ENCODE data around the gene APOD.

The APOD gene

GRCh38 chr3:195577645-195578177, 6.0 kb downstream of the APOD start:
- no peaks in the 10 kb centered on the region for H3K9me3 ChIP-seq (replicated peaks; ENCODE audit: low read length)
- H3K36me3 ChIP-seq (ENCODE audit: insufficient read depth, low read length): no peaks in the 10 kb centered on the region
- no peaks in the 10 kb centered on the region for H3K4me1 ChIP-seq (ENCODE audit: control insufficient read depth, insufficient read depth, low read length)
- no peak overlapping the region for H3K9ac ChIP-seq (ENCODE audit: low read depth, low read length)
- peaks cover 25% of the 10 kb centered on the region for H3K27me3 ChIP-seq (ENCODE audit: control insufficient read depth, insufficient read depth, low read length)
- no peak overlapping the region for H3K4me2 ChIP-seq (ENCODE audit: low read length)
- H3K4me3 ChIP-seq (ENCODE audit: low read length): no peak overlapping the region

GRCh38 chr3:195574497-195575304, 9.0 kb downstream of the APOD start:
- Histone ChIP-seq H3K4me1 (ENCODE audit: control insufficient read depth, insufficient read depth, low read length) (no peaks in the 10 kb centered on the region), H3K36me3 (ENCODE audit: insufficient read depth, low read length) (no peaks in the 10 kb centered on the region), H3K9ac (ENCODE audit: low read depth, low read length) (no peak overlapping the region), H3K27me3 (ENCODE audit: control insufficient read depth, insufficient read depth, low read length) (peaks cover 39% of the 10 kb centered on the region), H3K4me3 (ENCODE audit: low read length) (no peak overlapping the region), H3K9me3 (replicated peaks; ENCODE audit: low read length) (no peaks in the 10 kb centered on the region), H3K4me2 (ENCODE audit: low read length) (no peak overlapping the region)

GRCh38 chr3:195573611-195574496, 9.9 kb downstream of the APOD start:
- Histone ChIP-seq H3K36me3 (ENCODE audit: insufficient read depth, low read length) (no peaks in the 10 kb centered on the region), H3K9ac (ENCODE audit: low read depth, low read length) (no peak overlapping the region), H3K4me2 (ENCODE audit: low read length) (no peak overlapping the region), H3K4me3 (ENCODE audit: low read length) (no peak overlapping the region), H3K4me1 (ENCODE audit: control insufficient read depth, insufficient read depth, low read length) (no peaks in the 10 kb centered on the region), H3K9me3 (replicated peaks; ENCODE audit: low read length) (no peaks in the 10 kb centered on the region), H3K27me3 (ENCODE audit: control insufficient read depth, insufficient read depth, low read length) (peaks cover 37% of the 10 kb centered on the region)

GRCh38 chr3:195571361-195571760, 12.4 kb downstream of the APOD start:
- Histone ChIP-seq H3K27me3 (ENCODE audit: control insufficient read depth, insufficient read depth, low read length) (peaks cover 55% of the 10 kb centered on the region), H3K9me3 (replicated peaks; ENCODE audit: low read length) (no peaks in the 10 kb centered on the region), H3K36me3 (ENCODE audit: insufficient read depth, low read length) (no peaks in the 10 kb centered on the region), H3K4me2 (ENCODE audit: low read length) (no peak overlapping the region), H3K4me1 (ENCODE audit: control insufficient read depth, insufficient read depth, low read length) (no peaks in the 10 kb centered on the region), H3K9ac (ENCODE audit: low read depth, low read length) (no peak overlapping the region), H3K4me3 (ENCODE audit: low read length) (no peak overlapping the region)

- H3K4me3 ChIP-seq (ENCODE audit: low read length): no peak overlapping the region
- H3K36me3 ChIP-seq (ENCODE audit: insufficient read depth, low read length): no peaks in the 10 kb centered on the region
- peaks cover 60% of the 10 kb centered on the region for H3K27me3 ChIP-seq (ENCODE audit: control insufficient read depth, insufficient read depth, low read length)
Observed at GRCh38 chr3:195570912-195571311, 12.8 kb downstream of the APOD start.

GRCh38 chr3:195570344-195570743, 13.4 kb downstream of the APOD start:
- no peak overlapping the region for H3K9ac ChIP-seq (ENCODE audit: low read depth, low read length)
- peaks cover 66% of the 10 kb centered on the region for H3K27me3 ChIP-seq (ENCODE audit: control insufficient read depth, insufficient read depth, low read length)
- H3K4me1 ChIP-seq (ENCODE audit: control insufficient read depth, insufficient read depth, low read length): no peaks in the 10 kb centered on the region
- H3K4me2 ChIP-seq (ENCODE audit: low read length): no peak overlapping the region
- H3K9me3 ChIP-seq (replicated peaks; ENCODE audit: low read length): no peaks in the 10 kb centered on the region
- H3K4me3 ChIP-seq (ENCODE audit: low read length): no peak overlapping the region
- H3K36me3 ChIP-seq (ENCODE audit: insufficient read depth, low read length): no peaks in the 10 kb centered on the region

More at GRCh38 chr3:195570912-195571311, 12.8 kb downstream of the APOD start:
- Histone ChIP-seq H3K9me3 (replicated peaks; ENCODE audit: low read length) (no peaks in the 10 kb centered on the region), H3K4me1 (ENCODE audit: control insufficient read depth, insufficient read depth, low read length) (no peaks in the 10 kb centered on the region), H3K4me2 (ENCODE audit: low read length) (no peak overlapping the region), H3K9ac (ENCODE audit: low read depth, low read length) (no peak overlapping the region)

- H3K9me3 ChIP-seq (replicated peaks; ENCODE audit: low read length): no peaks in the 10 kb centered on the region
- no peaks in the 10 kb centered on the region for H3K4me1 ChIP-seq (ENCODE audit: control insufficient read depth, insufficient read depth, low read length)
- H3K9ac ChIP-seq (ENCODE audit: low read depth, low read length): no peak overlapping the region
- H3K4me3 ChIP-seq (ENCODE audit: low read length): no peak overlapping the region
- H3K36me3 ChIP-seq (ENCODE audit: insufficient read depth, low read length): no peaks in the 10 kb centered on the region
- H3K4me2 ChIP-seq (ENCODE audit: low read length): no peak overlapping the region
- H3K27me3 ChIP-seq (ENCODE audit: control insufficient read depth, insufficient read depth, low read length): peaks cover 68% of the 10 kb centered on the region
Observed at GRCh38 chr3:195568630-195569029, 15.1 kb downstream of the APOD start.

- Histone ChIP-seq H3K9ac (ENCODE audit: low read depth, low read length) (no peak overlapping the region), H3K27me3 (ENCODE audit: control insufficient read depth, insufficient read depth, low read length) (peaks cover 62% of the 10 kb centered on the region), H3K4me1 (ENCODE audit: control insufficient read depth, insufficient read depth, low read length) (no peaks in the 10 kb centered on the region), H3K36me3 (ENCODE audit: insufficient read depth, low read length) (no peaks in the 10 kb centered on the region), H3K4me2 (ENCODE audit: low read length) (no peak overlapping the region), H3K9me3 (replicated peaks; ENCODE audit: low read length) (no peaks in the 10 kb centered on the region), H3K4me3 (ENCODE audit: low read length) (no peak overlapping the region)
Observed at GRCh38 chr3:195566797-195567196, 16.9 kb downstream of the APOD start.

- no peaks in the 10 kb centered on the region for H3K9me3 ChIP-seq (replicated peaks; ENCODE audit: low read length)
- no peak overlapping the region for H3K4me3 ChIP-seq (ENCODE audit: low read length)
- no peaks in the 10 kb centered on the region for H3K36me3 ChIP-seq (ENCODE audit: insufficient read depth, low read length)
- H3K27me3 ChIP-seq (ENCODE audit: control insufficient read depth, insufficient read depth, low read length): peaks cover 53% of the 10 kb centered on the region
- no peaks in the 10 kb centered on the region for H3K4me1 ChIP-seq (ENCODE audit: control insufficient read depth, insufficient read depth, low read length)
- no peak overlapping the region for H3K9ac ChIP-seq (ENCODE audit: low read depth, low read length)
- H3K4me2 ChIP-seq (ENCODE audit: low read length): no peak overlapping the region
Observed at GRCh38 chr3:195565716-195566115, 18.0 kb downstream of the APOD start.

GRCh38 chr3:195563317-195563716, 20.4 kb downstream of the APOD start:
- H3K36me3 ChIP-seq (ENCODE audit: insufficient read depth, low read length): no peaks in the 10 kb centered on the region
- H3K27me3 ChIP-seq (ENCODE audit: control insufficient read depth, insufficient read depth, low read length): peaks cover 49% of the 10 kb centered on the region
- no peak overlapping the region for H3K9ac ChIP-seq (ENCODE audit: low read depth, low read length)
- no peaks in the 10 kb centered on the region for H3K9me3 ChIP-seq (replicated peaks; ENCODE audit: low read length)
- no peaks in the 10 kb centered on the region for H3K4me1 ChIP-seq (ENCODE audit: control insufficient read depth, insufficient read depth, low read length)
- no peak overlapping the region for H3K4me2 ChIP-seq (ENCODE audit: low read length)
- no peak overlapping the region for H3K4me3 ChIP-seq (ENCODE audit: low read length)

GRCh38 chr3:195559723-195560409, 23.9 kb downstream of the APOD start:
- no peaks in the 10 kb centered on the region for H3K9me3 ChIP-seq (replicated peaks; ENCODE audit: low read length)
- H3K4me2 ChIP-seq (ENCODE audit: low read length): no peak overlapping the region
- no peak overlapping the region for H3K4me3 ChIP-seq (ENCODE audit: low read length)

More at GRCh38 chr3:195559723-195560409, 23.9 kb downstream of the APOD start:
- Histone ChIP-seq H3K27me3 (ENCODE audit: control insufficient read depth, insufficient read depth, low read length) (peaks cover 30% of the 10 kb centered on the region), H3K4me1 (ENCODE audit: control insufficient read depth, insufficient read depth, low read length) (no peaks in the 10 kb centered on the region), H3K9ac (ENCODE audit: low read depth, low read length) (no peak overlapping the region), H3K36me3 (ENCODE audit: insufficient read depth, low read length) (no peaks in the 10 kb centered on the region)
